GM18511 (cell line): ENCODE data around the gene ZDHHC13.
A peak's percentile ranks its signal among the peaks of the same experiment; 100 is the strongest.

Source experiments
- ATAC-seq: cut with Tn5 transposase; IDR thresholded peaks from one replicate; pipeline ENCODE4 v1.9.1; 2021; ENCODE audit warnings: mild to moderate bottlenecking, moderate library complexity; ENCODE audit not compliant: unreplicated experiment

ZDHHC13 gene

GRCh38 chr11:19116971-19117759, at the start of gene ZDHHC13:
TSS of gene ZDHHC13 (plus strand) at chr11:19117168. CDS start at chr11:19117250, 82 bp downstream.
- peak; percentile 98 for ATAC-seq

- peak; percentile 94 for ATAC-seq
Observed at GRCh38 chr11:19071255-19071654, 45.7 kb upstream of the ZDHHC13 start.

- no peak for ATAC-seq
Observed at GRCh38 chr11:19072464-19072863, 44.5 kb upstream of the ZDHHC13 start.

- ATAC-seq, result no peak
Observed at GRCh38 chr11:19073454-19074415, 43.2 kb upstream of the ZDHHC13 start.

- no peak for ATAC-seq
Observed at GRCh38 chr11:19075636-19076035, 41.3 kb upstream of the ZDHHC13 start.

- peak; percentile 89 for ATAC-seq
Observed at GRCh38 chr11:19076744-19077589, 40.0 kb upstream of the ZDHHC13 start.

- ATAC-seq, result no peak
Observed at GRCh38 chr11:19077965-19078364, 39.0 kb upstream of the ZDHHC13 start.

- no peak for ATAC-seq
Observed at GRCh38 chr11:19079643-19080440, 37.1 kb upstream of the ZDHHC13 start.

GRCh38 chr11:19080579-19080993, 36.4 kb upstream of the ZDHHC13 start:
- no peak for ATAC-seq

GRCh38 chr11:19083166-19083565, 33.8 kb upstream of the ZDHHC13 start:
- ATAC-seq, result no peak

GRCh38 chr11:19084661-19085315, 32.2 kb upstream of the ZDHHC13 start:
- ATAC-seq, result no peak

- no peak for ATAC-seq
Observed at GRCh38 chr11:19087658-19088057, 29.3 kb upstream of the ZDHHC13 start.

- ATAC-seq, result no peak
Observed at GRCh38 chr11:19088791-19089190, 28.2 kb upstream of the ZDHHC13 start.

- ATAC-seq, result no peak
Observed at GRCh38 chr11:19089421-19089820, 27.5 kb upstream of the ZDHHC13 start.

- ATAC-seq, result no peak
Observed at GRCh38 chr11:19091366-19091765, 25.6 kb upstream of the ZDHHC13 start.

GRCh38 chr11:19092342-19092741, 24.6 kb upstream of the ZDHHC13 start:
- ATAC-seq, result no peak

- no peak for ATAC-seq
Observed at GRCh38 chr11:19092850-19093249, 24.1 kb upstream of the ZDHHC13 start.

- ATAC-seq, result no peak
Observed at GRCh38 chr11:19093976-19094375, 23.0 kb upstream of the ZDHHC13 start.

GRCh38 chr11:19094859-19095258, 22.1 kb upstream of the ZDHHC13 start:
- no peak for ATAC-seq
